GM18909 (cell line): ENCODE data around the gene FEM1A.
"Not testable (repeated sequence)": the region's sequence is repeated elsewhere in the genome, so short reads cannot be mapped to it uniquely, and the experiment has no call there.

Experiments used
- ATAC-seq: cut with Tn5 transposase; IDR thresholded peaks from one replicate; pipeline ENCODE4 v1.9.1; 2021; ENCODE audit warnings: mild to moderate bottlenecking; ENCODE audit not compliant: unreplicated experiment, poor library complexity

Gene FEM1A

GRCh38 chr19:4843647-4843965 is 52.1 kb downstream of the FEM1A start:
- ATAC-seq: no peak

GRCh38 chr19:4844348-4845179 is 53.0 kb downstream of the FEM1A start:
- ATAC-seq: no peak

DNA sequence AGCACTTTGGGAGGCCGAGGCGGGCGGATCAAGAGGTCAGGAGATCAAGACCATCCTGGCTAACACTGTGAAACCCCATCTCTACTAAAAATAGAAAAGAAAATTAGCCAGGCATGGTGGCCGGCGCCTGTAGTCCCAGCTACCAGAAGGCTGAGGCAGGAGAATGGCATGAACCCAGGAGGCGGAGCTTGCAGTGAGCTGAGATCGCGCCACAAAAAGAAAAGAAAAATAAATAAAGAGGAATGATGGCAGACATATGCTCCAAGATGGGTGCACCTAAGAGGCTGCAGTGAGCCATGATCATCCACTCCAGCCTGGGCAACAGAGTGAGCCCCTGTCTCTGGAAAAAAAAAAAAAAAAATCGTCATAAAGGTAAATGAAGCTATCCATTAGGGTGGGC is 54.4 kb downstream of the FEM1A start:
- not testable (repeated sequence) for ATAC-seq

- ATAC-seq: no peak
Observed at GRCh38 chr19:4847190-4847973, 55.8 kb downstream of the FEM1A start.

DNA sequence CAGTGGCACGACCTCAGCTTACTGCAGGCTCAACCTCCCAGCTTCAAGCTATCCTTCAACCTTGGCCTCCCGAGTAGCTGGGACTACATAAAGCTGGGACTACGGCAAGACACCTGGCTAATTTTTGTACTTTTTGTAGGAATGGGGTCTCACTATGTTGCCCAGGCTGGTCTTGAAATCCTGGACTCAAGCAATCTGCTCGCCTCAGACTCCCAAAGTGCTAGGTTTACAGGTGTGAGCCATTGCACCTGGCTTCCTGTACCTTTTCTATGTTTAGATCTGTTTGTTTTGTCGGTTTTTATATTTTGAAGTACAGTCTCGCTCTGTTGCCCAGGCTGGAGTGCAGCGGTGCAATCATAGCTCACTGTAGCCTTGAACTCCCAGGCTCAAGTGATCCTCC is 57.5 kb downstream of the FEM1A start:
- ATAC-seq: no peak
